ENCODE results near the gene NUP214. TPM values are rescaled to one million over a fixed set of nuclear protein-coding genes. Genes with fewer than 3 reads are reported as not detected.

NUP214 gene
- total RNA-seq, 1 experiment from 2014 or later: 52.3 TPM

- Mint-ChIP-seq H3K9me3 (ENCODE audit: unreplicated experiment) (no peaks in the 10 kb centered on the region), H3K4me3 (ENCODE audit: unreplicated experiment) (no peak overlapping the region), H3K36me3 (ENCODE audit: insufficient read depth, unreplicated experiment) (peaks cover 70% of the 10 kb centered on the region), H3K4me1 (ENCODE audit: low read depth, unreplicated experiment) (no peaks in the 10 kb centered on the region), H3K27ac (ENCODE audit: unreplicated experiment) (no peak overlapping the region), H3K27me3 (ENCODE audit: insufficient read depth, unreplicated experiment) (no peaks in the 10 kb centered on the region)
- ChIA-PET POLR2A (interaction anchor here (0.6 kb wide), 1 partner anchor 130 kb away, joined by 3 read pairs; no protein-coding TSS in a partner anchor), CTCF (no interaction called here)
- Histone ChIP-seq H3K27me3 (replicated peaks; ENCODE audit: control insufficient read depth, insufficient read depth, low read length) (no peaks in the 10 kb centered on the region), H3K4me3 (ENCODE audit: low read depth, low read length) (no peak overlapping the region), H3K36me3 (ENCODE audit: control insufficient read depth, insufficient read depth, low read length) (peaks cover 3% of the 10 kb centered on the region; the same call in 1 of the 2 replicates), H3K4me1 (no peaks in the 10 kb centered on the region), H3K9me3 (no peaks in the 10 kb centered on the region)
- TF ChIP-seq CTCF (IDR thresholded peaks at IDR 0.05; ENCODE audit: insufficient read depth in 1 of 2, low read depth in 1 of 2, low read length in 1 of 2, severe bottlenecking in 1 of 2, unreplicated experiment in 1 of 2): no peak
- no TSS peak for BruUV-seq (replicated peaks)
- intact Hi-C loops (cut with micrococcal nuclease; ENCODE audit: unreplicated experiment): no loop called here
- DNase-seq: no peak
Measured at GRCh38 chr9:131193051-131193450, 67.7 kb downstream of the NUP214 start.

DNA sequence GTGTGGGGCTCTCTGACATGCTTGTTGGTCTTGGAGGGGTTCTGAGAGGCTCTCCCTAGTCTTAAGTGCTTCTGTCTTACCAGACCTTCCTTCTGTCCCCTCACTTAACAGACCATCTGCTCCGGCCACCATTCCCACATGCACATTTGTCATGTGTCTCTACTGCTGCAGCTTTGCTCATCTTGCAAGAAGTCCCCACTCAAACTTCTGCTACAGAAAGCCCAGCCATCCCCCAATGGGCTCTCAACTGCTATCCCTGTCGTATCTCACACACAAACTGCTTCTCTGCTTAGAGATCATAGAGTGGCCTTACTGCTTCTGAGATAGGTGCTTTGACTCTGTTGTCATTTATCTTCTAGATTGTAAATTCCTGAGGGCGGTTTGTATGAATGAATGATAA is 69.4 kb downstream of the NUP214 start:
- no peak overlapping the region for H3K27ac Mint-ChIP-seq (ENCODE audit: unreplicated experiment)
- H3K9me3 Mint-ChIP-seq (ENCODE audit: unreplicated experiment): no peaks in the 10 kb centered on the region
- no peaks in the 10 kb centered on the region for H3K27me3 Mint-ChIP-seq (ENCODE audit: insufficient read depth, unreplicated experiment)
- H3K36me3 ChIP-seq (ENCODE audit: control insufficient read depth, insufficient read depth, low read length): peaks cover 7% of the 10 kb centered on the region
- ChIA-PET POLR2A (no interaction called here), CTCF (no interaction called here)
- H3K4me1 Mint-ChIP-seq (ENCODE audit: low read depth, unreplicated experiment): no peaks in the 10 kb centered on the region
- intact Hi-C loops (cut with micrococcal nuclease; ENCODE audit: unreplicated experiment): no loop called here
- no peak for DNase-seq
- TF ChIP-seq CTCF (IDR thresholded peaks at IDR 0.05; ENCODE audit: insufficient read depth in 1 of 2, low read depth in 1 of 2, low read length in 1 of 2, severe bottlenecking in 1 of 2, unreplicated experiment in 1 of 2): no peak
- peaks cover 72% of the 10 kb centered on the region for H3K36me3 Mint-ChIP-seq (ENCODE audit: insufficient read depth, unreplicated experiment)
- no TSS peak for BruUV-seq (replicated peaks)
- no peaks in the 10 kb centered on the region for H3K27me3 ChIP-seq (replicated peaks; ENCODE audit: control insufficient read depth, insufficient read depth, low read length)
- H3K4me3 Mint-ChIP-seq (ENCODE audit: unreplicated experiment): no peak overlapping the region
- H3K9me3 ChIP-seq: no peaks in the 10 kb centered on the region
- no peaks in the 10 kb centered on the region for H3K4me1 ChIP-seq
- no peak overlapping the region for H3K4me3 ChIP-seq (ENCODE audit: low read depth, low read length)

GRCh38 chr9:131197160-131197911 is 72.0 kb downstream of the NUP214 start:
- Histone ChIP-seq H3K4me3 (ENCODE audit: low read depth, low read length) (no peak overlapping the region), H3K36me3 (ENCODE audit: control insufficient read depth, insufficient read depth, low read length) (peaks cover 7% of the 10 kb centered on the region), H3K27me3 (replicated peaks; ENCODE audit: control insufficient read depth, insufficient read depth, low read length) (no peaks in the 10 kb centered on the region), H3K9me3 (no peaks in the 10 kb centered on the region), H3K4me1 (no peaks in the 10 kb centered on the region)
- intact Hi-C loops (cut with micrococcal nuclease; ENCODE audit: unreplicated experiment): no loop called here
- Mint-ChIP-seq H3K4me3 (ENCODE audit: unreplicated experiment) (no peak overlapping the region), H3K27me3 (ENCODE audit: insufficient read depth, unreplicated experiment) (no peaks in the 10 kb centered on the region), H3K9me3 (ENCODE audit: unreplicated experiment) (no peaks in the 10 kb centered on the region), H3K36me3 (ENCODE audit: insufficient read depth, unreplicated experiment) (peaks cover 81% of the 10 kb centered on the region), H3K27ac (ENCODE audit: unreplicated experiment) (no peak overlapping the region), H3K4me1 (ENCODE audit: low read depth, unreplicated experiment) (no peaks in the 10 kb centered on the region)
- DNase-seq: no peak
- CTCF ChIA-PET: no interaction called here
- POLR2A ChIA-PET: interaction anchor here (0.6 kb wide), 1 partner anchor 140 kb away, joined by 3 read pairs; no protein-coding TSS in a partner anchor
- BruUV-seq (replicated peaks): TSS peak; percentile 43
- TF ChIP-seq CTCF (IDR thresholded peaks at IDR 0.05; ENCODE audit: insufficient read depth in 1 of 2, low read depth in 1 of 2, low read length in 1 of 2, severe bottlenecking in 1 of 2, unreplicated experiment in 1 of 2): no peak
